MCF 10A (cell line): ENCODE measurements around the gene IL13RA2. TPM values are rescaled to one million over a fixed set of nuclear protein-coding genes. Genes with fewer than 3 reads are reported as not detected.

Experiments used
- BruUV-seq: library from RNA; stranded (reverse); fragments of 400-500 nt; replicated peaks from 2 replicates; lab custom pipeline; 2021; lab: Mats Ljungman, UMichigan
- CTCF ChIA-PET: fragments of 300-600 bp; sonication (Branson Sonifier 250); formaldehyde crosslinking; extraction: SDS; loops from one replicate; lab custom pipeline; 2021; ENCODE audit warnings: antibody characterized with exemption, inconsistent platforms; lab: Yijun Ruan, JAX
- POLR2A ChIA-PET: fragments of 300-600, 350-650 bp; sonication (Branson Sonifier 250); formaldehyde crosslinking; extraction: SDS; loops from one replicate; lab custom pipeline; 2020; ENCODE audit warnings: antibody characterized with exemption, inconsistent platforms; lab: Yijun Ruan, JAX
- DNase-seq: peaks from one replicate; pipeline ENCODE4 v3.0.0-alpha.2; 2018; ENCODE audit not compliant: unreplicated experiment
- H3K27ac Mint-ChIP-seq: one replicate; pipeline ENCODE4 v1.8.0; 2022; ENCODE audit warnings: mild to moderate bottlenecking, low read depth, mixed read lengths; ENCODE audit not compliant: unreplicated experiment
- H3K27me3 Mint-ChIP-seq: one replicate; pipeline ENCODE4 v1.8.0; 2022; ENCODE audit warnings: mixed read lengths; ENCODE audit not compliant: insufficient read depth, unreplicated experiment
- H3K36me3 Mint-ChIP-seq: one replicate; pipeline ENCODE4 v1.8.0; 2022; ENCODE audit warnings: mild to moderate bottlenecking, moderate library complexity, mixed read lengths; ENCODE audit not compliant: insufficient read depth, unreplicated experiment
- H3K4me1 Mint-ChIP-seq: one replicate; pipeline ENCODE4 v1.8.0; 2022; ENCODE audit warnings: mixed read lengths; ENCODE audit not compliant: insufficient read depth, unreplicated experiment
- H3K4me3 Mint-ChIP-seq: one replicate; pipeline ENCODE4 v1.8.0; 2022; ENCODE audit warnings: mild to moderate bottlenecking, moderate library complexity, mixed read lengths; ENCODE audit not compliant: unreplicated experiment
- H3K9me3 Mint-ChIP-seq: one replicate; pipeline ENCODE4 v1.8.0; 2022; ENCODE audit warnings: mixed read lengths; ENCODE audit not compliant: unreplicated experiment
- CTCF ChIP-seq: fragments of 200-600 bp; IDR thresholded peaks from one replicate; pipeline ENCODE4 v1.8.0; 2022; ENCODE audit warnings: antibody characterized with exemption, mild to moderate bottlenecking; ENCODE audit not compliant: unreplicated experiment
- intact Hi-C: fragments of 100-400 bp; cut with micrococcal nuclease; formaldehyde crosslinking; loops from 2 replicates; pipeline ENCODE4 v1.14.1; 2022
- total RNA-seq: library from RNA; stranded (reverse); gene quantifications from 2 replicates; pipeline ENCODE4 v1.2.3, GENCODE V29; 2022

Gene IL13RA2
- total RNA-seq, 1 experiment from 2014 or later: 0.23 TPM

GRCh38 chrX:115023139-115023538, 5.7 kb upstream of the IL13RA2 start:
- DNase-seq: peak; percentile 71
- H3K9me3 Mint-ChIP-seq: no peaks in the 10 kb centered on the region
- no peaks in the 10 kb centered on the region for H3K4me1 Mint-ChIP-seq
- no peak for TF ChIP-seq CTCF
- no peaks in the 10 kb centered on the region for H3K36me3 Mint-ChIP-seq
- ChIA-PET CTCF (interaction anchor here (0.5 kb wide), 1 partner anchor 996 kb away, joined by 4 read pairs; no protein-coding TSS in a partner anchor), POLR2A (interaction anchor here (1.0 kb wide), 1 partner anchor 47 kb away, joined by 3 read pairs; no protein-coding TSS in a partner anchor)
- no peak overlapping the region for H3K27ac Mint-ChIP-seq
- peaks cover 73% of the 10 kb centered on the region for H3K27me3 Mint-ChIP-seq
- intact Hi-C loops: no loop called here
- no peak overlapping the region for H3K4me3 Mint-ChIP-seq
- no TSS peak for BruUV-seq

- Mint-ChIP-seq H3K9me3 (no peaks in the 10 kb centered on the region), H3K36me3 (no peaks in the 10 kb centered on the region), H3K4me1 (no peaks in the 10 kb centered on the region), H3K27me3 (peaks cover 61% of the 10 kb centered on the region), H3K27ac (no peak overlapping the region), H3K4me3 (no peak overlapping the region)
- ChIA-PET POLR2A (interaction anchor here (0.6 to 1.1 kb wide), 2 partner anchors 14 to 37 kb away, joined by 3 read pairs; no protein-coding TSS in a partner anchor), CTCF (no interaction called here)
- no TSS peak for BruUV-seq
- intact Hi-C loops: no loop called here
- peak; percentile 22 for DNase-seq
- TF ChIP-seq CTCF: no peak
Measured at GRCh38 chrX:115021121-115021520, 3.7 kb upstream of the IL13RA2 start.

DNA sequence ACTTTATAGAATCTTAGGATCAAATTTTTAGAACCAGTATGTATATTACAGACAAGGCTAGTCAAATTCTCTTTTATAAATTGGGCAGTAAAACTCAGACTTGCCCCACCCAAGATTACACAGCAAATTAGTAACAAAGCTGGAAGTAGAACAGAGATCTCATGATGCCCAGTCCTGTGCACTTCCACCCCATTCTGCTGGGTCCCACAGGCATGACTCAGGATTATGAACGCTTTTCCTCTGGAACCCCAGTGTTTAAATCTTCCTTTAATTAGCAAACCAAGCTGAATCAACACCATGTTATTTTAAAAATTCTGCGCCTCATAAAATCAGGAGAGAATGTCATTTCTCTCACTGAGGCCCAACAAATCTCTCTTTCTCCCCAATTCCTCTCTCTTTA, 1.5 kb upstream of the IL13RA2 start:
- TF ChIP-seq CTCF: no peak
- no peaks in the 10 kb centered on the region for H3K4me1 Mint-ChIP-seq
- H3K36me3 Mint-ChIP-seq: no peaks in the 10 kb centered on the region
- DNase-seq: no peak
- intact Hi-C loops: no loop called here
- POLR2A ChIA-PET: no interaction called here
- H3K9me3 Mint-ChIP-seq: no peaks in the 10 kb centered on the region
- H3K4me3 Mint-ChIP-seq: no peak overlapping the region
- no TSS peak for BruUV-seq
- peaks cover 40% of the 10 kb centered on the region for H3K27me3 Mint-ChIP-seq
- H3K27ac Mint-ChIP-seq: no peak overlapping the region
- CTCF ChIA-PET: interaction anchor here (0.5 to 1.0 kb wide), 4 partner anchors 11 to 398 kb away, joined by 3 read pairs; no protein-coding TSS in a partner anchor

DNA sequence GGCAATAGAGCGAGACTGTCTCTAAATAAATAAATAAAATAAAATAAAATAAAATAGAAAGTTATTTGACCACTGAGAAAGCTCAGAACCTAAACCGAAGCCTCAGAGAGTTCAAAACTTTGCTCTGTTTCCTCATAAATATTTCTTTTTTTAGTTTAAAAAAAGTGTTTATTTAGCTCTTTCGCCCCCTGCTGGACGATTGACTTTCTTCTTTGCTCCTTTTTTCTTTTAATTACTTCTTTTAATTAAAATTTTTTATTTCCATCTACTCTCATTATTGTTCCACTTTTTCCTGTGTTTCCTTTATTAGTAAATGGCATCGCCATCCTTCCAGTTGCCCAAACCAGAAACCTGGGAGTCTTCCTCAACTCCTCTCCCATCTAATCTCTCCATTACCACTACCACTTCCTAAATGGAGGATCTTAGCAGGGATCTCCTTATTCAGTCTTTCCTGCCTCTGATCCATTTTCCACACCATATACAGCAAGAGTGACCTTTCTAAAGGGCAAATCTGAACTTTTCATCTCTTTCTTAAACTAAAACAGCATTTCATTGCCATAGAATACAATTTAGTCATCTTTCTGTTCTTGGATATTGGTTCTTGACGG, 728 bp upstream of the IL13RA2 start:
- TF ChIP-seq CTCF: no peak
- BruUV-seq: no TSS peak
- DNase-seq: peak; percentile 22
- Mint-ChIP-seq H3K4me3 (no peak overlapping the region), H3K36me3 (no peaks in the 10 kb centered on the region), H3K27ac (no peak overlapping the region), H3K9me3 (peaks cover 1% of the 10 kb centered on the region), H3K4me1 (no peaks in the 10 kb centered on the region), H3K27me3 (peaks cover 45% of the 10 kb centered on the region)
- intact Hi-C loops: no loop called here
- ChIA-PET CTCF (interaction anchor here (0.7 to 1.0 kb wide), 2 partner anchors 18 to 397 kb away, joined by 3 read pairs; no protein-coding TSS in a partner anchor), POLR2A (no interaction called here)
